ENCODE measurements around the gene ITGAV. TPM values are rescaled to one million over a fixed set of nuclear protein-coding genes. Genes with fewer than 3 reads are reported as not detected.

ITGAV gene
- total RNA-seq, 4 donors from 2014 or later = 98.4 to 117 (median 105) TPM

DNA sequence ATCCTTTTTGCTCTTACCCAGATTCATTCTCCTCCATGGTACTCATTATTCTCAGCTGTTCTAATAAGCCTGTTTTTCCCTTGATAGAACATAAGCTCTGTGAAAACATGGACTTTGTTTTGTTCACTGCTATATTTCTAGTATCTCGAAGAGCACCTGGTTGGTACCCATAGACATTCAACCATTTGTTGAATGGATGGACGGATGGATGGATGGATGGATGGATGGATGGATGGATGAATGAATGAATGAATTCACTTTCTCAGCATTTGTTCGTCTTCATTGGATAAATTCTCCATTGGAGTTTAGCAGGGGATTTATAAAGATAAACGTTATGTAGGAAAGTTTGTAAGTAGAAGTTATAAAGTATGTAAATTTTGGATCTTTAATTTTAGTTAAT, 106.9 kb downstream of the ITGAV start:
- Histone ChIP-seq H3K27me3 (no peaks in the 10 kb centered on the region), H3K9me3 (no peaks in the 10 kb centered on the region), H3K27ac (replicated peaks in 1 of 4) (no peak overlapping the region), H3K4me3 (no peak overlapping the region), H3K4me1 (peaks cover 5 to 24% (median 20%) of the 10 kb centered on the region in 4 donors), H3K36me3 (no peaks in the 10 kb centered on the region)
- WGBS = 50% methylated on average over 4 of the region's 4 CpGs
- TF ChIP-seq POLR2A (IDR thresholded peaks at IDR 0.05; ENCODE audit: low read depth) (no peak), EP300 (IDR thresholded peaks at IDR 0.05) (no peak), POLR2AphosphoS5 (IDR thresholded peaks at IDR 0.05) (no peak)
- TF ChIP-seq, protein P1, sequence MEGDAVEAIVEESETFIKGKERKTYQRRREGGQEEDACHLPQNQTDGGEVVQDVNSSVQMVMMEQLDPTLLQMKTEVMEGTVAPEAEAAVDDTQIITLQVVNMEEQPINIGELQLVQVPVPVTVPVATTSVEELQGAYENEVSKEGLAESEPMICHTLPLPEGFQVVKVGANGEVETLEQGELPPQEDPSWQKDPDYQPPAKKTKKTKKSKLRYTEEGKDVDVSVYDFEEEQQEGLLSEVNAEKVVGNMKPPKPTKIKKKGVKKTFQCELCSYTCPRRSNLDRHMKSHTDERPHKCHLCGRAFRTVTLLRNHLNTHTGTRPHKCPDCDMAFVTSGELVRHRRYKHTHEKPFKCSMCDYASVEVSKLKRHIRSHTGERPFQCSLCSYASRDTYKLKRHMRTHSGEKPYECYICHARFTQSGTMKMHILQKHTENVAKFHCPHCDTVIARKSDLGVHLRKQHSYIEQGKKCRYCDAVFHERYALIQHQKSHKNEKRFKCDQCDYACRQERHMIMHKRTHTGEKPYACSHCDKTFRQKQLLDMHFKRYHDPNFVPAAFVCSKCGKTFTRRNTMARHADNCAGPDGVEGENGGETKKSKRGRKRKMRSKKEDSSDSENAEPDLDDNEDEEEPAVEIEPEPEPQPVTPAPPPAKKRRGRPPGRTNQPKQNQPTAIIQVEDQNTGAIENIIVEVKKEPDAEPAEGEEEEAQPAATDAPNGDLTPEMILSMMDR (IDR thresholded peaks at IDR 0.05) = no peak
- no peak for DNase-seq (ENCODE audit: extremely low spot score)
- intact Hi-C loops (cut with DNase I) = no loop called here

DNA sequence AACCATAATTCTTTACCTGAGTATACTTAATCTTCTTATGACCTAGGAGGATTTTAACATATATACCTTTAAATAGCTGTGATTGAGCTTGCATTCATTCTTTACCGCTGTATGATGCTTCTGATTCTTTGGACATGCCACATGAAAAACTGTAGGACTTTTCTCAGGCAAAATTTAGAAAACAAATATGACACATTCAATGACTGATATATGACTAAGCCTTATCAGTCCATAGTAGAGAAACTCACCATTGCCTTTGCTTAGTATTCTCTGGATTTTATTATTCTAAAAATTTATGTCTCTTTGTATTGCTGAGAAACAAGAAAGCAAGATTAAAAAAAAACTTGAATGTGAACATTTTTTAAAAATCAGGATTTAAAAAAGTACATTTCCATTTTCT, 107.7 kb downstream of the ITGAV start:
- no peaks in the 10 kb centered on the region for H3K27me3 ChIP-seq
- H3K4me1 ChIP-seq = peaks cover 5 to 24% (median 20%) of the 10 kb centered on the region in 4 donors
- 97% methylated on average over 1 of the region's 1 CpG for WGBS
- intact Hi-C loops (cut with DNase I) = no loop called here
- no peaks in the 10 kb centered on the region for H3K9me3 ChIP-seq
- TF ChIP-seq POLR2AphosphoS5 (IDR thresholded peaks at IDR 0.05) = no peak
- no peak for TF ChIP-seq EP300 (IDR thresholded peaks at IDR 0.05)
- TF ChIP-seq POLR2A (IDR thresholded peaks at IDR 0.05; ENCODE audit: low read depth) = no peak
- TF ChIP-seq, protein P1 (IDR thresholded peaks at IDR 0.05) = no peak
- H3K27ac ChIP-seq (replicated peaks in 1 of 4) = no peak overlapping the region
- DNase-seq (ENCODE audit: extremely low spot score) = no peak
- no peak overlapping the region for H3K4me3 ChIP-seq
- no peaks in the 10 kb centered on the region for H3K36me3 ChIP-seq

DNA sequence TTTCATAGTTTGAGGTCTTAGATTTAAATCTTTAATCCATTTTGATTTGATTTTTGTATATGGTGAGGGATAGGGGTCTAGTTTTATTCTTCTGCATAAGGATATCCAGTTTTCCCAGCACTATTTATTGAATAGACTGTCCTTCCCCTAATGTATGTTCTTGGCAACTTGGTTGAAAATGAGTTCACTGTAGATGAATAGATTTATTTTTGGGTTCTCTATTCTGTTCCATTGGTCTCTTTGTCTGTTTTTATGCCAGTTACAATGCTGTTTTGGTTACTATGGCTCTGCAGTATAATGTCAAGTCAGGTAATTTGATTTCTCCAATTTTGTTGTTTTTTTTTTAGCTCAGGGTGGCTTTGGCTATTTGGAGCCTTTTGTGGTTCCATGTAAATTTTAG, 109.9 kb downstream of the ITGAV start:
- intact Hi-C loops (cut with DNase I) = no loop called here
- H3K36me3 ChIP-seq = no peaks in the 10 kb centered on the region
- DNase-seq (ENCODE audit: extremely low spot score) = no peak
- H3K27me3 ChIP-seq = no peaks in the 10 kb centered on the region
- H3K27ac ChIP-seq (replicated peaks in 1 of 4) = no peak overlapping the region
- no peaks in the 10 kb centered on the region for H3K9me3 ChIP-seq
- H3K4me3 ChIP-seq = no peak overlapping the region
- H3K4me1 ChIP-seq = peaks cover 0 to 11% (median 10%) of the 10 kb centered on the region in 4 donors
- TF ChIP-seq POLR2A (IDR thresholded peaks at IDR 0.05; ENCODE audit: low read depth) (no peak), POLR2AphosphoS5 (IDR thresholded peaks at IDR 0.05) (no peak), EP300 (IDR thresholded peaks at IDR 0.05) (no peak)
- TF ChIP-seq, protein P1 (IDR thresholded peaks at IDR 0.05) = no peak

DNA sequence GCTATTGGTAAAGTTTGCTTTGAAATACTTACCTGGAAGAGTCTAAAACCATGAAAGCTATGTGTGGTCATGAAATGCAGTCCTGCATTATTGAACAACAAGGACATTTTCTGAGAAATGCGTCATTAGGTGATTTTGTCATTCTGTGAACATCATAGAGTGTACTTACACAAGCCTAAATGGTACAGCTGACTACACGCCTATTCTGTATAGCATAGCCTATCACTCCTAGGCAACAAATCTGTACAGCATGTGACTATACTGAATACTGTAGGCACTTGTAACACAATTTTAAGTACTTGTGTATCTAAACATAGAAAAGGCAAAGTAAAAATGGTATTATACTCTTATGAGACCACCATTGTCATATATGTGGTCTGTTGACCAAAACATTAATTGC, 112.2 kb downstream of the ITGAV start:
- intact Hi-C loops (cut with DNase I) = no loop called here
- TF ChIP-seq, protein P1 (IDR thresholded peaks at IDR 0.05) = no peak
- TF ChIP-seq POLR2AphosphoS5 (IDR thresholded peaks at IDR 0.05) (no peak), EP300 (IDR thresholded peaks at IDR 0.05) (no peak), POLR2A (IDR thresholded peaks at IDR 0.05; ENCODE audit: low read depth) (no peak)
- no peak overlapping the region for H3K27ac ChIP-seq (replicated peaks in 1 of 4)
- H3K9me3 ChIP-seq = no peaks in the 10 kb centered on the region
- WGBS = 90% methylated on average over 2 of the region's 2 CpGs
- no peak for DNase-seq (ENCODE audit: extremely low spot score)
- H3K36me3 ChIP-seq = no peaks in the 10 kb centered on the region
- H3K4me1 ChIP-seq = no peaks in the 10 kb centered on the region
- no peak overlapping the region for H3K4me3 ChIP-seq
- H3K27me3 ChIP-seq = no peaks in the 10 kb centered on the region

DNA sequence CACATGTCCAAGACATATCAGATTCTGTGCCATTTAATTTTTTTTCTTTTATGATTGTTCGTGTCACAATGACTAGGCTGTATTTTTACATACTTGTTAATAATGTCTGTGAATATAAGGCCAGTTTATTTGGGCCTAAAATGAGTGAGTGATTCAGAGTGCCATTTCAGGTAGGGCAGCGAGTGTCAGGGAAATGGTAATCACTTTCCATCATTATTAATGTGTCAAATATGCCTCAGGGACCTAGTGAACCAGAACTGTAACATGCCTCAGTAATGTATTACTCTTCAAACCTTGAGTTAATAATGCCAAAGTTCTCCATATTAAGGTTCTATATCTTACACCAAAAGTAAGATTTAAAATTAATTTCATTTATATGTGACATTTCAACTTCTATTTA, 112.6 kb downstream of the ITGAV start:
- Histone ChIP-seq H3K27me3 (no peaks in the 10 kb centered on the region), H3K36me3 (no peaks in the 10 kb centered on the region), H3K4me3 (no peak overlapping the region), H3K9me3 (no peaks in the 10 kb centered on the region), H3K4me1 (no peaks in the 10 kb centered on the region), H3K27ac (replicated peaks in 1 of 4) (no peak overlapping the region)
- no peak for DNase-seq (ENCODE audit: extremely low spot score)
- TF ChIP-seq, protein P1 (IDR thresholded peaks at IDR 0.05) = no peak
- TF ChIP-seq POLR2A (IDR thresholded peaks at IDR 0.05; ENCODE audit: low read depth) (no peak), EP300 (IDR thresholded peaks at IDR 0.05) (no peak), POLR2AphosphoS5 (IDR thresholded peaks at IDR 0.05) (no peak)
- intact Hi-C loops (cut with DNase I) = no loop called here
- WGBS = 74% methylated on average over 2 of the region's 2 CpGs

Data from esophagus muscularis mucosa (tissue), 4 donors.